Motor neuron (in vitro differentiated cells): ENCODE data around the gene SPO11. TPM values are rescaled to one million over a fixed set of nuclear protein-coding genes. Genes with fewer than 3 reads are reported as not detected.

Experiments
- ATAC-seq, 8 experiments: fragments of 200-7000 bp; cut with Tn5 transposase; replicated peaks in 6 of 8; 2 replicates each; pipeline ENCODE4 v1.8.0; 2021; ENCODE audit warnings: mild to moderate bottlenecking in 8 of 8, moderate library complexity in 8 of 8
- H3K27ac ChIP-seq, 2 donors: fragments of 250-450 bp; sonication (Bioruptor Pico); 2 replicates each; pipeline ENCODE4 v1.9.0; 2021; ENCODE audit warnings: antibody characterized with exemption in 2 of 2, mild to moderate bottlenecking in 2 of 2, moderate library complexity in 1 of 2
- H3K4me1 ChIP-seq, 2 donors: fragments of 250-450 bp; sonication (Bioruptor Pico); replicated peaks in 1 of 2; 2 replicates each; pipeline ENCODE4 v1.6.1; 2021; ENCODE audit warnings: antibody characterized with exemption in 2 of 2, mild to moderate bottlenecking in 2 of 2, moderate library complexity in 1 of 2
- H3K4me3 ChIP-seq, 5 donors: fragments of 250-450 bp; sonication (Bioruptor Pico); 2 replicates each; pipeline ENCODE4 v1.9.0; 2021; ENCODE audit warnings: antibody characterized with exemption in 5 of 5, mild to moderate bottlenecking in 5 of 5, moderate library complexity in 4 of 5
- WGBS, 10 experiments: fragments of 450-650 bp; shearing (Covaris generic); methylation state at CpG; one replicate each; pipeline ENCODE4 v1.0.0; 2022; 5-methylcytosine and 5-hydroxymethylcytosine counted together
- in situ Hi-C, 9 experiments: fragments of 400-800 bp; cut with MboI; loops; one replicate each; pipeline ENCODE4 v1.15.0; 2021; ENCODE audit warnings: low sequenced_read_pairs in 9 of 9, low pct_unique_long_range_greater_than_20kb in 2 of 9; ENCODE audit not compliant: unreplicated experiment in 9 of 9
- total RNA-seq, 8 experiments: library from RNA; unstranded; fragments of 300-600 nt; gene quantifications; 2 replicates each; pipeline versions ENCODE4 v1.2.3 to v1.2.4, GENCODE V29; 2022

Gene SPO11
- total RNA-seq, 8 experiments from 2014 or later: not detected

GRCh38 chr20:57374931-57375651 lies 45.5 kb downstream of the SPO11 start:
- in situ Hi-C loops: loop anchor here in 4 of 9 experiments (5.0 to 25.0 kb wide), 3 partner anchors 112 to 837 kb away; no protein-coding TSS in a partner anchor
- Histone ChIP-seq H3K4me3 (no peak overlapping the region), H3K27ac (no peak overlapping the region), H3K4me1 (no peaks in the 10 kb centered on the region)
- 80 to 100% (median 93%) methylated on average over 1 to 7 of the region's 14 CpGs; no CpG with 5 or more reads in 3 of the 10 experiments for WGBS, 10 experiments
- no peak for ATAC-seq

DNA sequence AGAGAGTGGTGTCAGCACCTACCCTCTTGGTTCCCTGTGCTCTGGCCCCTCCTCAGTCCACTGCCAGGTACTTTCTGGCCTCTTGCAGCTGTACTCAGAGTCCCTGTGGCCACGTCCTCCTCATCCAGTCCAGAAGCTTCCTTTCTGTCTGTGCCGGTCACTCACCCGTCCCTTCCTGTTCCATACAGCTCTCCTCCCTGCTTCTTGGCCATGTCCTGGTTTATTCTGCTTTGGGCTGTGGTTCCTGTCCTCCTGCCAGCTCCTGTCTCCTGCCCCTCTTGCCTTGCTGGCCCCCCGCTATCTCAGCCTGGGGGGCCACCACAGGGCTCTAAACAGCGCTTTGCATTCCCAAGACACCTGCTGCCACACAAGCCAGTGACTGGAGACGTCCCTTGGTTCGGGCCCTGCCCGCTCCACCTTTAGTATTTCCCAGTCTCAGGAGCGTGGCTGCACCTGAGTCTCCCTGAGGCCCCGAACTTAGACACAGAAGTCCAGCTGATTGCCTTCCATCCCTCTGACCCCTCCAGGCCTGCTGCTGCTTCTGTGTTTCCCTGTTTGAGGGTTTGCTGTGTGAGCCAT lies 46.1 kb downstream of the SPO11 start:
- no peaks in the 10 kb centered on the region for H3K4me1 ChIP-seq
- no peak for ATAC-seq
- 87 to 100% (median 95%) methylated on average over 2 to 6 of the region's 10 CpGs; no CpG with 5 or more reads in 2 of the 10 experiments for WGBS, 10 experiments
- no peak overlapping the region for H3K4me3 ChIP-seq
- in situ Hi-C loops: loop anchor here in 4 of 9 experiments (5.0 to 25.0 kb wide), 3 partner anchors 112 to 837 kb away; no protein-coding TSS in a partner anchor
- H3K27ac ChIP-seq: no peak overlapping the region

- 60 to 100% (median 94%) methylated on average over 1 to 3 of the region's 13 CpGs; no CpG with 5 or more reads in 5 of the 10 experiments for WGBS, 10 experiments
- Histone ChIP-seq H3K4me3 (no peak overlapping the region), H3K27ac (no peak overlapping the region), H3K4me1 (no peaks in the 10 kb centered on the region)
- in situ Hi-C loops: loop anchor here in 4 of 9 experiments (5.0 to 25.0 kb wide), 3 partner anchors 110 to 835 kb away; no protein-coding TSS in a partner anchor
- ATAC-seq: no peak
Measured at GRCh38 chr20:57377350-57377749, 47.7 kb downstream of the SPO11 start.

DNA sequence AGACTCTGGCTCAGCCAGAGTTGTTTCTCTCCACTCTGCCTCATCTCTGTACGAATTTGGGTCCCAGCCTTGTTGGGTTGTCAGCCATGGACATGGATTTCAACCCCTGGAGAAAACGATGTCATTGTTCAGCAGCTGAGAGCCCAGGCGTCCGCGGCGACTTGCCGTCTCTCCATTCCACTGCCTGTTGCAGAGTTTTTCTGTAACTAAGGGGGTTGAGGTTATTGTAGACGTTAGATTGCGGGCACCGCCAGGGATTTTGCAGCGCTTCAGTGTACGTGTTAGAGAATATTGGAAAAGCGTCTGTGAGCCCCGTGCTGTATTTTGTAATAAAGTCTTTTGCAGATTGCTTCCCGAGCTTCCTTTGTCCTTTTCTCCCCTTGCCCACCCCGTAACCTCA lies 48.5 kb downstream of the SPO11 start:
- no peaks in the 10 kb centered on the region for H3K4me1 ChIP-seq
- no peak overlapping the region for H3K27ac ChIP-seq
- no peak overlapping the region for H3K4me3 ChIP-seq
- WGBS, 10 experiments: 80 to 100% (median 88%) methylated on average over 1 to 10 of the region's 16 CpGs; no CpG with 5 or more reads in 2 of the 10 experiments
- ATAC-seq: no peak
- in situ Hi-C loops: loop anchor here in 4 of 9 experiments (5.0 to 25.0 kb wide), 3 partner anchors 109 to 834 kb away; no protein-coding TSS in a partner anchor

DNA sequence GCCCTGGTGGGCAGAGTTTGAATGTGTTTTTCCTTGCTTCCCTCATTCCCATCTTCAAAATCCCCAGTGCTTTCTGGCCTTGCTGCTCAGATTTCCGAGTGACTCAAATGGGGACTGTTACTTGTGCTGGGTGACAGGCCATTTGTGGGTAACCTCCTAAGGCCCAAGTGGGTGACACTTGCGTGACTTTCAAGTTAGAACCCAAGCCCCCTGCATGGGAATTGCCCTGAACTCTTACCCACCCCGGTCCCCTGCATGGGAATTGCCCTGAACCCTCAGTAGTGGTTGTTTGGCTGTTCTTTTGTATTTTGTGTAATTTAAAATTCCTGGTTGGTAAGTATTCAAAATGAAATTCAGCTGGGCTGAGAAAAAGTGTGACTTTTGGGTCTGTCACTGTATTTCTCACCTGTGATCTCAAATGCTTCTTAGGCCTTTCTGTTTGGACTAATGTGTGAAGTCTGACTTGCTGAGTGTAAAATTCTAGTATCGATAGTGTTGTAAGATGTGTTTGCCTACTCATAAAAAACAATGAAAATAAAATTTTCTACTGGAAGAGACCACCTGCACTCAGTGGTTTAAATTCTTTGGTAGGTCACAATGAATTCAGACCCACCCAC lies 49.2 kb downstream of the SPO11 start:
- WGBS, 10 experiments: 70 to 100% (median 100%) methylated on average over 1 to 4 of the region's 4 CpGs; no CpG with 5 or more reads in 3 of the 10 experiments
- in situ Hi-C loops: loop anchor here in 4 of 9 experiments (5.0 to 25.0 kb wide), 3 partner anchors 109 to 834 kb away; no protein-coding TSS in a partner anchor
- no peak for ATAC-seq

GRCh38 chr20:57379263-57379647 lies 49.7 kb downstream of the SPO11 start:
- H3K4me1 ChIP-seq: no peaks in the 10 kb centered on the region
- in situ Hi-C loops: loop anchor here in 4 of 9 experiments (5.0 to 25.0 kb wide), 3 partner anchors 108 to 833 kb away; no protein-coding TSS in a partner anchor
- no peak overlapping the region for H3K4me3 ChIP-seq
- no peak for ATAC-seq
- H3K27ac ChIP-seq: no peak overlapping the region
- 50 to 100% (median 85%) methylated on average over 1 to 3 of the region's 5 CpGs; no CpG with 5 or more reads in 1 of the 10 experiments for WGBS, 10 experiments

More for the DNA sequence above, 49.2 kb downstream of the SPO11 start:
- no peak overlapping the region for H3K4me3 ChIP-seq
- no peak overlapping the region for H3K27ac ChIP-seq
- no peaks in the 10 kb centered on the region for H3K4me1 ChIP-seq

DNA sequence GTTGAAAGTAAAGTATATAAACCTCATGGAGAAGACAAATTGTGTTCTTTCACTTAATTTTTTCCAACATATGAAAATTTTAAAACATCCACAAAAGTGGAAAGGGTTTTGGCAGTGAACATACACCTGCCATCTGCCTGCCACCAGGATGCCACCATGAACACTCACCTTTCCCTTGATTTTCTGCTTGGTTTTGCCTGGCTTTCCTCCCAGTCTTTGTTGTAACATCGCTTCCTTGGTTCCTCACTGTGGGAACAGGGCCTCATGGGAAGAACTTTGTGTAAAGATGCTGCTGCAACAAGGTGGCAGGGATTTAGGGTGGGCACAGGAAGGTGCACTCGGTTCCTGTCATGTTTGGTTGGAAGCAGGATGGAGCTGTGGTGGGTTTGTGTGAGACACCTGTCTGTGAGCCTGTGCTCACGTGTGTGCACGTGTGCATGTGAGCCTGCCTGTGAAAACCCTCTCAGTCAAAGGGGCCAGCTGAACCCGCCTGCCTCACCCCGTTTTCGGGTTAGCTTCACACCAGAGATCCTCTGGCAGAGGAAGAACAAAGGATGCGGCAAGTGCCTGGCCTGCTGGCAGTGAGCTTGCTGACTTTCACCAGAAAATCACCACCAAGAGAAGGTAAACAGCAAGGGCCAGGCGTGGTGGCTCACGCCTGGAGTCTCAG lies 50.6 kb downstream of the SPO11 start:
- Histone ChIP-seq H3K4me3 (no peak overlapping the region), H3K4me1 (no peaks in the 10 kb centered on the region), H3K27ac (no peak overlapping the region)
- no peak for ATAC-seq
- in situ Hi-C loops: loop anchor here in 8 of 9 experiments (10.0 to 25.0 kb wide), 3 partner anchors 107 to 832 kb away; no protein-coding TSS in a partner anchor
- WGBS, 10 experiments: 76 to 100% (median 91%) methylated on average over 1 to 6 of the region's 10 CpGs; no CpG with 5 or more reads in 4 of the 10 experiments

GRCh38 chr20:57381596-57382503 lies 52.2 kb downstream of the SPO11 start:
- Histone ChIP-seq H3K4me3 (no peak overlapping the region), H3K27ac (no peak overlapping the region), H3K4me1 (no peaks in the 10 kb centered on the region)
- 16 to 83% (median 53%) methylated on average over 6 to 15 of the region's 20 CpGs for WGBS, 10 experiments
- in situ Hi-C loops: loop anchor here in 8 of 9 experiments (10.0 to 25.0 kb wide), 3 partner anchors 105 to 830 kb away; no protein-coding TSS in a partner anchor
- ATAC-seq: peak; percentile 41 to 88 (median 66)

- H3K4me1 ChIP-seq: no peaks in the 10 kb centered on the region
- in situ Hi-C loops: loop anchor here in 8 of 9 experiments (10.0 to 25.0 kb wide), 3 partner anchors 105 to 830 kb away; no protein-coding TSS in a partner anchor
- ATAC-seq: no peak
- WGBS, 10 experiments: 60 to 97% (median 90%) methylated on average over 2 to 5 of the region's 5 CpGs
- no peak overlapping the region for H3K4me3 ChIP-seq
- no peak overlapping the region for H3K27ac ChIP-seq
Measured at GRCh38 chr20:57382516-57382915, 52.9 kb downstream of the SPO11 start.

DNA sequence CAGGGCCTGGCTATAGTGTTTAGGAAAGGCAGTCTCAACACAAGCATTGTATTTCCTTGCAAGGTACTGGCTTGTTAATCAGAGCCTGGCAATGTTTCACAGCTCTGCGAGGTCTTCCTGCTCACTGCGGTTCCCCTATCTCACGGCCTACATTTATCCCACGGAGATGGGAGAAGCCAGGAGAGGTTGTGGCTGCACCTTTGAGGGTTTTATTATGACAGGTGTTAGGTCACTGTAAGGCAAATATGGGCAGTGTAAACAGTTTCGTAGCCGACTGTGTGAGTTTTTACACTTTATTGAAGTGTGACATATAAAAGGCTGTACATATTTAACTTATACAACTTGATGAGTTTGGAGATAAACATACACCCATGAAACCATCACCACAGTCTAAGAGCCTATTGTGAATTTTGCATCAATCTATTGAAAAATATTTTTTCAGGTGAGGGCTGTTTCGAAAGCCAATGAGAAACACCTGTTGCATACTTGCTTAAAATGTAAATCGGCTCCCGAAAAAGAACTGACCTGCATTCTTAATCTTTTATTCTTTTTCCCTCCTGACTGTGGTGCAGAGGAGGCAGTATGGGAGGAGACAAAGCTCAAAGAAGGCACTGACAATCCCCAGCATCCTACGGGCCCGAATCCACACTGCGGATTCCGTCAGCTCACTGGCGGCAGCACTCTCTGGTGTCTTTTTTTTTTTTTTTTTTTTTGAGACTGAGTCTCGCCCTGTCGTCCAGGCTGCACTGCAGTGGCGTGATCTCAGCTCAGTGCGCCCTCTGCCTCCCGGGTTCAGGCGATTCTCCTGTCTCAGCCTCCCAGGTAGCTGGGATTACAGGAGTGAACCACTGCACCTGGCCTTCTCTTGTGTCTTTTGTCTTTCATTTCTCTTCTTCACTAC lies 54.1 kb downstream of the SPO11 start:
- ATAC-seq: no peak
- Histone ChIP-seq H3K4me3 (no peak overlapping the region), H3K27ac (no peak overlapping the region), H3K4me1 (no peaks in the 10 kb centered on the region)
- in situ Hi-C loops: loop anchor here in 8 of 9 experiments (10.0 to 25.0 kb wide), 3 partner anchors 104 to 829 kb away; no protein-coding TSS in a partner anchor
- WGBS, 10 experiments: 83 to 94% (median 89%) methylated on average over 2 to 17 of the region's 20 CpGs

- Histone ChIP-seq H3K4me1 (peaks cover 3 to 6% of the 10 kb centered on the region in 2 donors), H3K4me3 (no peak overlapping the region), H3K27ac (no peak overlapping the region)
- 73 to 96% (median 90%) methylated on average over 2 to 8 of the region's 8 CpGs; no CpG with 5 or more reads in 3 of the 10 experiments for WGBS, 10 experiments
- no peak for ATAC-seq
- in situ Hi-C loops: loop anchor here in 8 of 9 experiments (10.0 to 25.0 kb wide), 3 partner anchors 103 to 828 kb away; no protein-coding TSS in a partner anchor
Measured at GRCh38 chr20:57384486-57384885, 54.9 kb downstream of the SPO11 start.
